Panc1 (cell line): ENCODE data around the gene LRMDA.

Experiments
- CTCF ChIP-seq: fragments of 450-650 bp; IDR thresholded peaks from 2 replicates; pipeline ENCODE4 v1.5.1; 2017; ENCODE audit warnings: mild to moderate bottlenecking
- POLR2AphosphoS5 ChIP-seq: IDR thresholded peaks from 2 replicates; pipeline ENCODE4 v1.6.1; 2012; ENCODE audit warnings: mild to moderate bottlenecking, low read depth, low read length, moderate library complexity
- REST ChIP-seq, 2 experiments: IDR thresholded peaks; 2 replicates each; pipeline ENCODE4 v1.6.1; 2011 to 2012; ENCODE audit warnings: low read depth in 2 of 2, control low read depth in 1 of 2, low read length in 1 of 2, mild to moderate bottlenecking in 1 of 2, moderate library complexity in 1 of 2; ENCODE audit not compliant: insufficient read depth in 1 of 2
- TCF7L2 ChIP-seq: IDR thresholded peaks from 2 replicates; pipeline ENCODE4 v1.6.1; 2011; ENCODE audit warnings: mild to moderate bottlenecking, low read depth, low read length, inconsistent platforms

DNA sequence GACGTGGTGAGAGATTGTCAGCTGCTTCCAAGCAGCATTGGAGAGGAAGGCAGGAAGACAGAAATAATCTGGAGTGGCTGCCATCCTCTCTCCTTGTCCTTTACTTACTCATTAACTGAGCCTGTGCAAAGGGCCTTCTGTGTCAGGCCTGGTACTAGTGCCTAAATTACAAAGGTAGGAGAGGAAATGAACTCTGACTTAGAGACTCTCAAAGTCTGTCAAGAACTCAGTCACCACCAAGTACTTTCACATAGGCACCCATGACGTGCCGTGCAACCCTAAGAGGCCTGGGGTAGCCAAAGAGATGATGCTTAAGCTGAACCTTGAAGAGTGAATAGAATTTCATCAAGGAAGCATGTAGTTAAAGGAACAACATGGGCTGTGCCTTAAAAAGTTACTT is 866.9 kb downstream of the LRMDA start:
- TF ChIP-seq CTCF, result no peak
- TF ChIP-seq REST (IDR thresholded peaks at IDR 0.05; ENCODE audit: insufficient read depth in 1 of 2, low read depth in 2 of 2, low read length in 1 of 2), result no peak
- no peak for TF ChIP-seq POLR2AphosphoS5
- no peak for TF ChIP-seq TCF7L2
